AML-193 (cell line): ENCODE measurements around the gene SELPLG.
"Not testable (repeated sequence)": the region's sequence is repeated elsewhere in the genome, so short reads cannot be mapped to it uniquely, and the experiment has no call there.

ENCODE experiments used
- DNase-seq, 2 experiments: peaks; one replicate each; lab custom pipeline; 2025; lab: John Stamatoyannopoulos, UW

SELPLG gene

GRCh38 chr12:108618953-108619274 lies 14.8 kb downstream of the SELPLG start:
- not testable (repeated sequence) for DNase-seq

- peak; percentile 55 to 71 for DNase-seq
These were observed 15.4 kb downstream of the SELPLG start for GRCh38 chr12:108618079-108618952.

- DNase-seq = peak; percentile 23 to 36
These were observed 16.5 kb downstream of the SELPLG start for GRCh38 chr12:108616941-108617858.

- no peak for DNase-seq
These were observed 17.3 kb downstream of the SELPLG start for GRCh38 chr12:108616359-108616758.

- DNase-seq = no peak
These were observed 17.8 kb downstream of the SELPLG start for GRCh38 chr12:108615918-108616317.

- no peak for DNase-seq
These were observed 19.1 kb downstream of the SELPLG start for GRCh38 chr12:108614639-108615038.

- DNase-seq = no peak
These were observed 19.7 kb downstream of the SELPLG start for GRCh38 chr12:108614041-108614440.

- no peak for DNase-seq
These were observed 20.1 kb downstream of the SELPLG start for GRCh38 chr12:108613548-108613947.

GRCh38 chr12:108612788-108613282 lies 20.9 kb downstream of the SELPLG start:
- DNase-seq = no peak

GRCh38 chr12:108611884-108612415 lies 21.7 kb downstream of the SELPLG start:
- DNase-seq = peak; percentile 29 to 47

GRCh38 chr12:108610856-108611605 lies 22.7 kb downstream of the SELPLG start:
- DNase-seq = no peak

GRCh38 chr12:108610336-108610815 lies 23.3 kb downstream of the SELPLG start:
- DNase-seq = no peak

GRCh38 chr12:108609537-108610335 lies 24.0 kb downstream of the SELPLG start:
- DNase-seq = no peak

- DNase-seq = no peak
These were observed 25.1 kb downstream of the SELPLG start for GRCh38 chr12:108608616-108609015.

- DNase-seq = no peak
These were observed 25.6 kb downstream of the SELPLG start for GRCh38 chr12:108607981-108608600.

GRCh38 chr12:108606492-108606891 lies 27.2 kb downstream of the SELPLG start:
- DNase-seq = no peak

GRCh38 chr12:108605690-108606406 lies 27.8 kb downstream of the SELPLG start:
- no peak for DNase-seq

- no peak for DNase-seq
These were observed 28.5 kb downstream of the SELPLG start for GRCh38 chr12:108605000-108605689.
